Measurements from ENCODE around the gene NFKBIB.
"Not testable (repeated sequence)": the region's sequence is repeated elsewhere in the genome, so short reads cannot be mapped to it uniquely, and the experiment has no call there.

Gene NFKBIB

GRCh38 chr19:38922482-38922881, 22.7 kb downstream of the NFKBIB start:
- Mint-ChIP-seq H3K4me1 (ENCODE audit: low read depth) (no peaks in the 10 kb centered on the region), H3K4me3 (no peak overlapping the region), H3K36me3 (ENCODE audit: low read depth) (peaks cover 33% of the 10 kb centered on the region), H3K9me3 (no peaks in the 10 kb centered on the region), H3K27ac (no peak overlapping the region), H3K27me3 (no peaks in the 10 kb centered on the region)

- peaks cover 35% of the 10 kb centered on the region for H3K36me3 Mint-ChIP-seq (ENCODE audit: low read depth)
- H3K4me1 Mint-ChIP-seq (ENCODE audit: low read depth), result peaks cover 16% of the 10 kb centered on the region
- no peak overlapping the region for H3K4me3 Mint-ChIP-seq
Observed at GRCh38 chr19:38924388-38924787, 24.6 kb downstream of the NFKBIB start.

GRCh38 chr19:38928391-38929001, 28.7 kb downstream of the NFKBIB start:
- no peaks in the 10 kb centered on the region for H3K27me3 Mint-ChIP-seq
- H3K4me3 Mint-ChIP-seq, result peak overlapping the region; percentile 61
- peaks cover 43% of the 10 kb centered on the region for H3K4me1 Mint-ChIP-seq (ENCODE audit: low read depth)
- H3K36me3 Mint-ChIP-seq (ENCODE audit: low read depth), result peaks cover 39% of the 10 kb centered on the region
- H3K27ac Mint-ChIP-seq, result peak overlapping the region; percentile 78
- H3K9me3 Mint-ChIP-seq, result no peaks in the 10 kb centered on the region

More at GRCh38 chr19:38924388-38924787, 24.6 kb downstream of the NFKBIB start:
- Mint-ChIP-seq H3K27ac (peak overlapping the region; percentile 41), H3K27me3 (no peaks in the 10 kb centered on the region), H3K9me3 (no peaks in the 10 kb centered on the region)

GRCh38 chr19:38929929-38930775, 30.4 kb downstream of the NFKBIB start, which contains the start of gene SARS2:
Gene SARS2 (minus strand): TSS chr19:38930763. CDS start chr19:38930736, 27 bp downstream.
- H3K27ac Mint-ChIP-seq, result peak within 1 kb of the TSS; percentile 99
- H3K4me3 Mint-ChIP-seq, result peak within 1 kb of the TSS; percentile 99
- H3K27me3 Mint-ChIP-seq, result no peaks in the 10 kb centered on the region
- peaks cover 5% of the 10 kb centered on the region for H3K9me3 Mint-ChIP-seq
- H3K4me1 Mint-ChIP-seq (ENCODE audit: low read depth), result peaks cover 44% of the 10 kb centered on the region
- peaks cover 44% of the 10 kb centered on the region for H3K36me3 Mint-ChIP-seq (ENCODE audit: low read depth)

- Mint-ChIP-seq H3K36me3 (ENCODE audit: low read depth) (peaks cover 38% of the 10 kb centered on the region), H3K9me3 (peaks cover 5% of the 10 kb centered on the region), H3K27me3 (no peaks in the 10 kb centered on the region), H3K4me1 (ENCODE audit: low read depth) (peaks cover 44% of the 10 kb centered on the region), H3K4me3 (peak within 1 kb of the TSS; percentile 99), H3K27ac (peak within 1 kb of the TSS; percentile 99)
Observed at GRCh38 chr19:38930776-38931520, 31.2 kb downstream of the NFKBIB start, which contains the start of gene MRPS12. Gene MRPS12 (plus strand): TSS chr19:38930944. CDS start chr19:38931295, 351 bp downstream.

GRCh38 chr19:38931521-38931793, 31.7 kb downstream of the NFKBIB start:
- Mint-ChIP-seq H3K4me3 (peak overlapping the region; percentile 99), H3K27me3 (no peaks in the 10 kb centered on the region), H3K9me3 (peaks cover 5% of the 10 kb centered on the region), H3K36me3 (ENCODE audit: low read depth) (peaks cover 38% of the 10 kb centered on the region), H3K4me1 (ENCODE audit: low read depth) (peaks cover 44% of the 10 kb centered on the region), H3K27ac (peak overlapping the region; percentile 99)

GRCh38 chr19:38932425-38933179, 32.8 kb downstream of the NFKBIB start:
- Mint-ChIP-seq H3K36me3 (ENCODE audit: low read depth) (peaks cover 38% of the 10 kb centered on the region), H3K4me1 (ENCODE audit: low read depth) (peaks cover 44% of the 10 kb centered on the region), H3K9me3 (peaks cover 5% of the 10 kb centered on the region), H3K27me3 (no peaks in the 10 kb centered on the region), H3K27ac (no peak overlapping the region), H3K4me3 (peak overlapping the region; percentile 99)

GRCh38 chr19:38933544-38933943, 33.8 kb downstream of the NFKBIB start:
- H3K36me3 Mint-ChIP-seq (ENCODE audit: low read depth), result peaks cover 36% of the 10 kb centered on the region
- no peak overlapping the region for H3K4me3 Mint-ChIP-seq
- peaks cover 5% of the 10 kb centered on the region for H3K9me3 Mint-ChIP-seq

GRCh38 chr19:38939957-38940356, 40.2 kb downstream of the NFKBIB start:
- no peak overlapping the region for H3K4me3 Mint-ChIP-seq
- H3K36me3 Mint-ChIP-seq (ENCODE audit: low read depth), result peaks cover 2% of the 10 kb centered on the region
- no peaks in the 10 kb centered on the region for H3K4me1 Mint-ChIP-seq (ENCODE audit: low read depth)
- H3K27me3 Mint-ChIP-seq, result peaks cover 3% of the 10 kb centered on the region
- H3K27ac Mint-ChIP-seq, result no peak overlapping the region
- H3K9me3 Mint-ChIP-seq, result peaks cover under 1% of the 10 kb centered on the region

More at GRCh38 chr19:38933544-38933943, 33.8 kb downstream of the NFKBIB start:
- no peaks in the 10 kb centered on the region for H3K27me3 Mint-ChIP-seq
- peaks cover 37% of the 10 kb centered on the region for H3K4me1 Mint-ChIP-seq (ENCODE audit: low read depth)
- no peak overlapping the region for H3K27ac Mint-ChIP-seq

GRCh38 chr19:38941466-38941865, 41.7 kb downstream of the NFKBIB start:
- not testable (repeated sequence) for H3K9me3 Mint-ChIP-seq; H3K4me3 Mint-ChIP-seq; H3K36me3 Mint-ChIP-seq (ENCODE audit: low read depth); H3K27ac Mint-ChIP-seq; H3K27me3 Mint-ChIP-seq; H3K4me1 Mint-ChIP-seq (ENCODE audit: low read depth)

GRCh38 chr19:38941979-38942378, 42.2 kb downstream of the NFKBIB start:
- Mint-ChIP-seq H3K9me3 (no peaks in the 10 kb centered on the region), H3K27me3 (peaks cover 3% of the 10 kb centered on the region), H3K27ac (no peak overlapping the region), H3K36me3 (ENCODE audit: low read depth) (no peaks in the 10 kb centered on the region), H3K4me1 (ENCODE audit: low read depth) (no peaks in the 10 kb centered on the region), H3K4me3 (no peak overlapping the region)

GRCh38 chr19:38942471-38943181, 42.9 kb downstream of the NFKBIB start:
- no peak overlapping the region for H3K4me3 Mint-ChIP-seq
- no peak overlapping the region for H3K27ac Mint-ChIP-seq
- no peaks in the 10 kb centered on the region for H3K9me3 Mint-ChIP-seq
- peaks cover 3% of the 10 kb centered on the region for H3K27me3 Mint-ChIP-seq
- H3K4me1 Mint-ChIP-seq (ENCODE audit: low read depth), result no peaks in the 10 kb centered on the region
- H3K36me3 Mint-ChIP-seq (ENCODE audit: low read depth), result no peaks in the 10 kb centered on the region

- peaks cover 10% of the 10 kb centered on the region for H3K27me3 Mint-ChIP-seq
- no peak overlapping the region for H3K27ac Mint-ChIP-seq
- H3K4me1 Mint-ChIP-seq (ENCODE audit: low read depth), result peaks cover 7% of the 10 kb centered on the region
- H3K9me3 Mint-ChIP-seq, result no peaks in the 10 kb centered on the region
- H3K36me3 Mint-ChIP-seq (ENCODE audit: low read depth), result no peaks in the 10 kb centered on the region
- H3K4me3 Mint-ChIP-seq, result no peak overlapping the region
Observed at GRCh38 chr19:38944981-38945506, 45.3 kb downstream of the NFKBIB start.

All from stimulated activated naive CD8-positive, alpha-beta T cell treated with anti-CD3 and anti-CD28 coated beads, Interleukin-15, Interleukin-2, amounts not matched to agents 100 ng/mL and 50 ng/mL, for 24 hours (primary cell).